ENCODE measurements around the gene RPRD1B. TPM values are rescaled to one million over a fixed set of nuclear protein-coding genes. Genes with fewer than 3 reads are reported as not detected.

The RPRD1B gene
- polyA plus RNA-seq, 1 of the 3 experiments (the other 2 are of a cell fraction) = 11.8 TPM

GRCh38 chr20:38129248-38129865 is 95.8 kb downstream of the RPRD1B start (continued):
- TF ChIP-seq TAF1 (IDR thresholded peaks at IDR 0.05; ENCODE audit: borderline replicate concordance, low read depth, low read length) (no peak), NRF1 (IDR thresholded peaks at IDR 0.05; ENCODE audit: low read depth, low read length) (no peak), PBX3 (IDR thresholded peaks at IDR 0.05) (no peak), USF2 (IDR thresholded peaks at IDR 0.05; ENCODE audit: borderline replicate concordance, low read depth, low read length) (no peak), NFIC (IDR thresholded peaks at IDR 0.05; ENCODE audit: borderline replicate concordance) (no peak), YY1 (IDR thresholded peaks at IDR 0.05; ENCODE audit: low read depth) (no peak), EP300 (IDR thresholded peaks at IDR 0.05; ENCODE audit: borderline replicate concordance in 1 of 2, low read depth in 1 of 2, low read length in 1 of 2) (no peak)

- no peak overlapping the region for H3K4me2 ChIP-seq
- no peaks in the 10 kb centered on the region for H3K27me3 ChIP-seq (ENCODE audit: insufficient read depth)
- DNase-seq = no peak
Observed at GRCh38 chr20:38129893-38130609, 96.5 kb downstream of the RPRD1B start.

GRCh38 chr20:38130687-38131587 is 97.4 kb downstream of the RPRD1B start:
- no peak for DNase-seq
- no peaks in the 10 kb centered on the region for H3K79me2 ChIP-seq (ENCODE audit: insufficient read depth)
- H2AFZ ChIP-seq (ENCODE audit: low read depth) = no peak overlapping the region
- H3K4me1 ChIP-seq (ENCODE audit: control insufficient read depth in 1 of 2, insufficient read depth in 2 of 2, low read depth in 1 of 2, low read length in 1 of 2) = peaks cover 35 to 52% of the 10 kb centered on the region in 2 experiments
- H3K4me2 ChIP-seq = no peak overlapping the region
- TF ChIP-seq TAF1 (IDR thresholded peaks at IDR 0.05; ENCODE audit: borderline replicate concordance, low read depth, low read length) = no peak
- TF ChIP-seq CTCF (IDR thresholded peaks at IDR 0.05) = no peak
- TF ChIP-seq PBX3 (IDR thresholded peaks at IDR 0.05) = no peak
- H3K9ac ChIP-seq = no peak overlapping the region
- no peaks in the 10 kb centered on the region for H3K27me3 ChIP-seq (ENCODE audit: insufficient read depth)
- peak overlapping the region in 1 of 2 experiments; percentile 35; a peak in 2 of 4 replicates for H3K27ac ChIP-seq (ENCODE audit: low read depth in 2 of 2, low read length in 1 of 2)
- H3K9me2 ChIP-seq = no peaks in the 10 kb centered on the region
- 87% methylated on average over 15 of the region's 19 CpGs for WGBS (ENCODE audit: low lambda C conversion rate)
- H4K20me1 ChIP-seq (ENCODE audit: insufficient read depth) = no peaks in the 10 kb centered on the region
- peaks cover 70% of the 10 kb centered on the region for H3F3A ChIP-seq (replicated peaks; ENCODE audit: insufficient read depth)
- no peak overlapping the region for H3K4me3 ChIP-seq (ENCODE audit: low read depth in 2 of 2, low read length in 1 of 2)
- H3K9me3 ChIP-seq = no peaks in the 10 kb centered on the region
- ChIA-PET CTCF (interaction anchor here (1.1 to 6.4 kb wide), 7 partner anchors 9 to 91 kb away, joined by 3 to 22 read pairs (median 7); no protein-coding TSS in a partner anchor), POLR2A (interaction anchor here (0.8 to 1.1 kb wide), 2 partner anchors 21 to 744 kb away, joined by 3 to 4 read pairs; no protein-coding TSS in a partner anchor)
- peaks cover 17 to 44% of the 10 kb centered on the region in 2 experiments for H3K36me3 ChIP-seq (replicated peaks in 1 of 2; ENCODE audit: control insufficient read depth in 1 of 2, insufficient read depth in 2 of 2, low read length in 1 of 2)

More at GRCh38 chr20:38129893-38130609, 96.5 kb downstream of the RPRD1B start:
- H3K36me3 ChIP-seq (replicated peaks in 1 of 2; ENCODE audit: control insufficient read depth in 1 of 2, insufficient read depth in 2 of 2, low read length in 1 of 2) = peaks cover 17 to 42% of the 10 kb centered on the region in 2 experiments
- H3K9ac ChIP-seq = no peak overlapping the region
- 97% methylated on average over 6 of the region's 15 CpGs for WGBS (ENCODE audit: low lambda C conversion rate)
- H3K9me3 ChIP-seq = no peaks in the 10 kb centered on the region
- H3F3A ChIP-seq (replicated peaks; ENCODE audit: insufficient read depth) = peaks cover 72% of the 10 kb centered on the region
- no peak overlapping the region for H2AFZ ChIP-seq (ENCODE audit: low read depth)
- no peaks in the 10 kb centered on the region for H4K20me1 ChIP-seq (ENCODE audit: insufficient read depth)
- peaks cover 34 to 55% of the 10 kb centered on the region in 2 experiments for H3K4me1 ChIP-seq (ENCODE audit: control insufficient read depth in 1 of 2, insufficient read depth in 2 of 2, low read depth in 1 of 2, low read length in 1 of 2)
- H3K4me3 ChIP-seq (ENCODE audit: low read depth in 2 of 2, low read length in 1 of 2) = no peak overlapping the region
- CTCF ChIA-PET = interaction anchor here (1.8 to 6.4 kb wide), 4 partner anchors 34 to 91 kb away, joined by 5 to 22 read pairs (median 10); no protein-coding TSS in a partner anchor
- H3K27ac ChIP-seq (ENCODE audit: low read depth in 2 of 2, low read length in 1 of 2) = peak overlapping the region; percentile 82 to 86; a peak in 3 of 4 replicates
- TF ChIP-seq EP300 (IDR thresholded peaks at IDR 0.05; ENCODE audit: borderline replicate concordance in 1 of 2, low read depth in 1 of 2, low read length in 1 of 2) = no peak
- POLR2A ChIA-PET = no interaction called here
- H3K79me2 ChIP-seq (ENCODE audit: insufficient read depth) = no peaks in the 10 kb centered on the region
- H3K9me2 ChIP-seq = no peaks in the 10 kb centered on the region
